Ovary (tissue), 9 donors: ENCODE results near the gene C19orf73. TPM values are rescaled to one million over a fixed set of nuclear protein-coding genes. Genes with fewer than 3 reads are reported as not detected.

ENCODE experiments used
- DNase-seq, 5 donors: peaks; one replicate each; pipeline ENCODE4 v3.0.0-alpha.2; 2019 to 2020
- H3K27ac ChIP-seq, 2 donors: fragments of 200-600 bp; one replicate each; pipeline versions ENCODE4 v1.5.1 to v1.8.0; 2019 to 2022
- H3K27me3 ChIP-seq: fragments of 200-600 bp; one replicate; pipeline ENCODE4 v1.8.0; 2022
- H3K36me3 ChIP-seq: fragments of 200-600 bp; sonication (generic); one replicate; pipeline ENCODE4 v1.5.1; 2019
- H3K4me1 ChIP-seq: one replicate; pipeline ENCODE4 v1.8.1; 2013; ENCODE audit warnings: mild to moderate bottlenecking, moderate library complexity; ENCODE audit not compliant: insufficient read depth
- H3K4me3 ChIP-seq: fragments of 200-600 bp; sonication (generic); one replicate; pipeline ENCODE4 v1.5.1; 2017
- H3K9me3 ChIP-seq, 2 donors: fragments of 200-600 bp in 1 of 2; sonication (generic) in 1 of 2; one replicate each; pipeline versions ENCODE4 v1.5.1 to v1.8.1; 2013 to 2019; ENCODE audit warnings: mild to moderate bottlenecking in 1 of 2, moderate library complexity in 1 of 2
- EP300 ChIP-seq: sonication (generic); formaldehyde crosslinking; IDR thresholded peaks from one replicate; pipeline ENCODE4 v1.6.1; 2017; ENCODE audit warnings: antibody characterized with exemption
- POLR2A ChIP-seq: fragments of 450-650 bp; IDR thresholded peaks from one replicate; pipeline ENCODE4 v1.6.1; 2017; ENCODE audit warnings: antibody characterized with exemption, mild to moderate bottlenecking, moderate library complexity
- WGBS, 3 donors: extraction: QIAGEN DNeasy Blood & Tissue Kit in 1 of 3; methylation state at CpG; one replicate each; pipeline versions ENCODE4 v1.1.5 to v1.1.7; 2013 to 2017; 5-methylcytosine and 5-hydroxymethylcytosine counted together
- intact Hi-C, 4 donors: fragments of 100-400 bp; cut with DNase I; formaldehyde crosslinking; loops; one replicate each; pipeline versions ENCODE4 v1.11.0 to v1.15.1; 2022 to 2023
- polyA plus RNA-seq, 2 donors: library from polyadenylated mRNA; stranded (reverse); fragments of 200-250 nt in 1 of 2; fragments of 350-450 nt in 1 of 2; fragmentation: Illumina TruSeq in 1 of 2; extraction: RNeasy Lipid Tissue Mini Kit (QIAGEN cat#74804) in 1 of 2; gene quantifications; one replicate each; pipeline ENCODE4 v1.2.3, GENCODE V29; 2013 to 2014
- small RNA-seq: library from RNA; depleted of rRNA; stranded (forward); fragments of <200 nt; gene quantifications from one replicate; pipeline ENCODE3, GENCODE V24; 2016
- total RNA-seq, 7 donors: library from RNA; depleted of rRNA in 2 of 7; stranded (reverse); fragments of >200 nt in 2 of 7; fragmentation: NEBNext Ultra II Directional in 3 of 7; extraction: Animal tissue kit (Norgen Biotek cat#: 25700) in 3 of 7; gene quantifications; one replicate each; pipeline versions ENCODE4 v1.1.0 to v1.2.4, GENCODE V29; 2016 to 2023
- TF ChIP-seq, protein P1 (sequence below), 3 donors: fragments of 450-650 bp in 2 of 3; fragments of 200-600 bp in 1 of 3; IDR thresholded peaks; one replicate each; pipeline versions ENCODE4 v1.5.1 to v1.8.0; 2016 to 2022; ENCODE audit warnings: antibody characterized with exemption in 3 of 3, mild to moderate bottlenecking in 1 of 3
- donor health status: DM: no; HTN: no; CAD: no; lungs with moderate emphysema.
- donor health status: DM: no; HTN: no; CAD: no.
- donor health status: Bipolar disorder and iron deficiency.
- donor health status: DM: yes; HTN: yes; CAD: no.
- donor health status: DM: no; HTN: no; CAD: no.
- donor health status: DM: yes; HTN: yes; CAD: no.

Gene C19orf73
- total and polyA plus RNA-seq, 9 donors, result 0.42 to 1.5 (median 0.45) TPM; not detected in 4

DNA sequence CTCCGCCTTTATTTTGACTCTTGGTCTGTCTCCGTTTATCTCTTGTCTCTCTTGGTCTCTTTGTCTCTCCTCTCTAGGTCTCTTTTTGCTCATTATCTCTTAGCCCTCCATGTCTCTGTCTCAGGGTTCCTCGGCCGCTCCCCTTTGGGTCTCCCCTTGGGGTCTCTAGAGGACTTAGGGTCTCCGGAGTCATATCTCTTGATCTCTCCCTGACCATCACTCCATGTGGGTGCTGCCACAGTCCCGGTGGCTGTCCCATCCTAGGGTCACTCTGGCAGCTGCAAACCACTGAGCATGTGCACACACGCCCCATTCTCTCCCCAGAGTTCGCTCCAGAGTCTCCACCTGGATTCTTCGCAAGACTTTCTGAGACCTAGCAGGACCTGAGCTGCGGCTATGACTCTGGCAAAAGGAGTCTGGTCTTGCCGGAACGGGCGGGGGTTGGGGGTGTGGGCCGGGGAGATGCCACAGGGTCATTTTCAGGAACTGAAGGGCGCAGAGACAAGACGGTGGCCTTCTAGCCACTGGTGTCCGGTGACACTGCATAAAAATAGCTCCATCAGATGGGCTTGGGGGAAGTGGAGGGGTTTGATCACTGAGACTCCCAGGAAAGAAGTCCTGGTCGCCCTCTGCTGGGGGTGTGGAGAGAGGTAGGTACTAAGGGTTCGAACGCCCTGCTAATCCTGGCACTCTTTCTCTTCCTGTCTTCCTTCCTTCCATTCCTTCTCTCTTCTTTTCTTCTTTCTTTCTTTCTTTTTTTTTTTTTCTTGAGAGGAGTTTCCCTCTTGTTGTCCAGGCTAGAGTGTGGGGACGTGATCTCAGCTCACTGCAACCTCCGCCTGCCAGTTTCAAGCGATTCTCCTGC is 45.2 kb downstream of the C19orf73 start:
- H3K36me3 ChIP-seq, result no peaks in the 10 kb centered on the region
- no peak overlapping the region for H3K27ac ChIP-seq
- TF ChIP-seq EP300 (no peak), POLR2A (no peak)
- TF ChIP-seq, protein P1, sequence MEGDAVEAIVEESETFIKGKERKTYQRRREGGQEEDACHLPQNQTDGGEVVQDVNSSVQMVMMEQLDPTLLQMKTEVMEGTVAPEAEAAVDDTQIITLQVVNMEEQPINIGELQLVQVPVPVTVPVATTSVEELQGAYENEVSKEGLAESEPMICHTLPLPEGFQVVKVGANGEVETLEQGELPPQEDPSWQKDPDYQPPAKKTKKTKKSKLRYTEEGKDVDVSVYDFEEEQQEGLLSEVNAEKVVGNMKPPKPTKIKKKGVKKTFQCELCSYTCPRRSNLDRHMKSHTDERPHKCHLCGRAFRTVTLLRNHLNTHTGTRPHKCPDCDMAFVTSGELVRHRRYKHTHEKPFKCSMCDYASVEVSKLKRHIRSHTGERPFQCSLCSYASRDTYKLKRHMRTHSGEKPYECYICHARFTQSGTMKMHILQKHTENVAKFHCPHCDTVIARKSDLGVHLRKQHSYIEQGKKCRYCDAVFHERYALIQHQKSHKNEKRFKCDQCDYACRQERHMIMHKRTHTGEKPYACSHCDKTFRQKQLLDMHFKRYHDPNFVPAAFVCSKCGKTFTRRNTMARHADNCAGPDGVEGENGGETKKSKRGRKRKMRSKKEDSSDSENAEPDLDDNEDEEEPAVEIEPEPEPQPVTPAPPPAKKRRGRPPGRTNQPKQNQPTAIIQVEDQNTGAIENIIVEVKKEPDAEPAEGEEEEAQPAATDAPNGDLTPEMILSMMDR (IDR thresholded peaks at IDR 0.05), result no peak
- intact Hi-C loops, result no loop called here
- no peaks in the 10 kb centered on the region for H3K9me3 ChIP-seq
- H3K27me3 ChIP-seq, result peaks cover 3% of the 10 kb centered on the region
- H3K4me3 ChIP-seq, result no peak overlapping the region
- H3K4me1 ChIP-seq, result no peaks in the 10 kb centered on the region
- DNase-seq, result no peak
- WGBS, 3 donors, result 56 to 68% (median 57%) methylated on average over 23 of the region's 23 CpGs

DNA sequence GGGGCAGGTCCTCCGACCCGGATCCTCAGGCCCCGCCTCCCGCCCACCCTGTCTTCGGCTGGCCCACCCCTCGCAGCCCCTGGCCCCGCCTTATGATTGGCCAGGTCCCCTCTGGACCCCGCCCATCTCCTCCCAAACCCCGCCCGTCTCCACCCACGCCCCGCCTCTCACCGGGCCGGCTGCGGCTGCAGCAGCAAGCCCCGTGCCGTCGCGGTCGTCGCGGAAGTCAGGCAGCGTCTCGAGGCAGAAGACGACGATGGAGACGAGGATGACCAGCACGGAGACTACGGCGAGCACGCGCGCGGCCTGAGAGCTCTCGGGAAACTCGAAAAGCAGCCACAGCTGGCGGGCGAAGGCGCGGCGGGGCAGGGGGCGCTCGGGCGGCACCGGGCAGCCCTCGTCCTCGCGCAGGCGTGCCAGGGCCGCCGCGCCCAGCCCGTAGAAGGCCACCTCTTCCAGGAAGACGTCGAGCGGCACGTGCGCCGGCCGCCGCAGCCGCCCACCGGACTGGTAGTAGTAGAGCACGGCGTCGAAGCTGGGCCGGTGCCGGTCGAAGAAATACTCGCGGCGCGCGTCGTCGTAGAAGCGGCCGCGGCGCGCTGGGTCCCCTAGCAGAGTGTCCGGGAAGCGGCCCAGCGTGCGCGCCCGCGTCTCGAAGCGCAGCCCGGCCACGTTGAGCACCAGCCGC is 46.9 kb downstream of the C19orf73 start:
- no peaks in the 10 kb centered on the region for H3K36me3 ChIP-seq
- H3K27ac ChIP-seq, result no peak overlapping the region
- H3K4me1 ChIP-seq, result no peaks in the 10 kb centered on the region
- no peak for DNase-seq
- no peaks in the 10 kb centered on the region for H3K9me3 ChIP-seq
- 2 to 3% (median 3%) methylated on average over 89 to 93 of the region's 93 CpGs for WGBS, 3 donors
- TF ChIP-seq, protein P1 (IDR thresholded peaks at IDR 0.05), result no peak
- no peak for TF ChIP-seq POLR2A
- H3K4me3 ChIP-seq, result no peak overlapping the region
- intact Hi-C loops, result no loop called here
- peaks cover 3% of the 10 kb centered on the region for H3K27me3 ChIP-seq

DNA sequence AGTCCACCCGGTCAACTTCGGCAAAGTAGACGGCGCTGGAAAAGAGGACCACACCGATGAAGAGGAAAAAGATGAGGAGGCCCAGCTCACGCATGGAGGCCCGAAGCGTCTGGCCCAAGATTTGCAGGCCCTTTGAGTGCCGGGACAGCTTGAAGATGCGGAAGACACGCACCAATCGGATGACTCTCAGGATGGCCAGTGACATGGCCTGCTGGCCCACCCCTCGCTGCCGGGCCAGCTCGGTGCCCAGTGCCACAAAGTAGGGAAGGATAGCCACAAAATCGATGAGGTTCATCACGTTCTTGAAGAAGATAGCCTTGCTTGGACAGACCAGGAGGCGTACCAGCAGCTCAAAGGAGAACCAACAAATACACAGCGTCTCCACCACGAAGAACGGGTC is 48.5 kb downstream of the C19orf73 start:
- Histone ChIP-seq H3K27ac (no peak overlapping the region), H3K4me3 (no peak overlapping the region), H3K27me3 (peaks cover 3% of the 10 kb centered on the region), H3K9me3 (no peaks in the 10 kb centered on the region), H3K36me3 (no peaks in the 10 kb centered on the region), H3K4me1 (no peaks in the 10 kb centered on the region)
- TF ChIP-seq POLR2A, result no peak
- TF ChIP-seq, protein P1 (IDR thresholded peaks at IDR 0.05), result no peak
- no peak for TF ChIP-seq EP300
- no peak for DNase-seq
- 93 to 97% (median 96%) methylated on average over 21 of the region's 21 CpGs for WGBS, 3 donors
- intact Hi-C loops, result no loop called here

DNA sequence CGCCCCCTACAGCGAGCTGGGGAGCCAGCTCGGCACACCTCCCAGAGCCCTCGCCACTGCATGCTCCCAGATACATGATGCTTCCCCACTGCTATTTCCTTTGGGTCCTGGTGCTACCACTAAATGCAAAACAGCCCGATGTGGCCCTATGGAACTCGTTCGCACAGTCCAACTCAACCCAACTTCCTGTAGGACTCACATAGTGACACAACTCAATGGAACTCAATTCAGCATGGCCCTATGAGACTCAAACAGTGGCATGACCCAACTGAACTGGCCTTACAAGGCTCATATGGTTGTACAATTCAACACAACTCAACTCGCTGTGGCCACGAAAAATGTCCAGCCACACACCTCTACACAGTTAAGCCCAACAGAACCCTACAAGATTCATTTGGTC is 49.9 kb downstream of the C19orf73 start:
- Histone ChIP-seq H3K4me3 (no peak overlapping the region), H3K27me3 (peaks cover 3% of the 10 kb centered on the region), H3K27ac (no peak overlapping the region), H3K9me3 (no peaks in the 10 kb centered on the region), H3K36me3 (no peaks in the 10 kb centered on the region), H3K4me1 (peaks cover 2% of the 10 kb centered on the region)
- DNase-seq, result no peak
- TF ChIP-seq POLR2A (no peak), EP300 (no peak)
- TF ChIP-seq, protein P1 (IDR thresholded peaks at IDR 0.05), result no peak
- WGBS, 3 donors, result 90 to 95% (median 95%) methylated on average over 9 of the region's 9 CpGs
- intact Hi-C loops, result no loop called here

Small RNAs within 50 kb of the gene (small RNA-seq; reads per million reads assigned to genes)
- gene RN7SL708P, result not detected

Other genes starting within 250 kb of the C19orf73 start
- gene PPP1R15A, start 246.7 kb downstream of the C19orf73 start, total RNA-seq, result 100 to 1,000 TPM in 1 of 7 donors, 10 to 100 TPM in 6; 22.8 to 156 (median 40.1) TPM
- 10 to 100 TPM; 63.2 to 66.2 TPM for gene PPP1R15A, start 246.7 kb downstream of the C19orf73 start, polyA plus RNA-seq
- 1 to 10 TPM in 5 of 7 donors, not detected in 2; 1.8 to 3.3 (median 2.5) TPM for gene TULP2, start 220.4 kb downstream of the C19orf73 start, total RNA-seq
- under 1 TPM; 0.35 to 0.40 TPM for gene TULP2, start 220.4 kb downstream of the C19orf73 start, polyA plus RNA-seq
- 100 to 1,000 TPM; 128 to 249 (median 189) TPM for gene NUCB1, start 218.8 kb downstream of the C19orf73 start, total RNA-seq
- gene NUCB1, start 218.8 kb downstream of the C19orf73 start, polyA plus RNA-seq, result 100 to 1,000 TPM; 141 to 230 TPM
- under 1 TPM in 4 of 7 donors, not detected in 3; 0.28 to 0.78 (median 0.68) TPM for gene DHDH, start 185.4 kb downstream of the C19orf73 start, total RNA-seq
- gene DHDH, start 185.4 kb downstream of the C19orf73 start, polyA plus RNA-seq, result under 1 TPM in 1 of 2 donors, not detected in 1; 0.52 TPM
- gene BAX, start 164.3 kb downstream of the C19orf73 start, total RNA-seq, result 10 to 100 TPM; 10.6 to 57.7 (median 45.9) TPM
- 10 to 100 TPM; 14.6 to 48.1 TPM for gene BAX, start 164.3 kb downstream of the C19orf73 start, polyA plus RNA-seq
- gene FTL, start 153.8 kb downstream of the C19orf73 start, total RNA-seq, result 1,000 to 10,000 TPM; 1,608 to 2,908 (median 2,022) TPM
- gene FTL, start 153.8 kb downstream of the C19orf73 start, polyA plus RNA-seq, result 1,000 to 10,000 TPM; 2,697 to 3,617 TPM
- 10 to 100 TPM; 16.3 to 33.6 (median 29.0) TPM for gene GYS1, start 125.8 kb downstream of the C19orf73 start, total RNA-seq
- 10 to 100 TPM; 17.0 to 32.5 TPM for gene GYS1, start 125.8 kb downstream of the C19orf73 start, polyA plus RNA-seq
- 100 to 1,000 TPM in 1 of 7 donors, 10 to 100 TPM in 6; 44.8 to 101 (median 56.6) TPM for gene RUVBL2, start 125.3 kb downstream of the C19orf73 start, total RNA-seq
- 10 to 100 TPM; 11.4 to 53.1 TPM for gene RUVBL2, start 125.3 kb downstream of the C19orf73 start, polyA plus RNA-seq
- not detected for gene LHB, start 102.1 kb downstream of the C19orf73 start, total RNA-seq
- not detected for gene LHB, start 102.1 kb downstream of the C19orf73 start, polyA plus RNA-seq
- gene CGB3, start 94.8 kb downstream of the C19orf73 start, total RNA-seq, result not detected
- not detected for gene CGB3, start 94.8 kb downstream of the C19orf73 start, polyA plus RNA-seq
- gene CGB2, start 87.3 kb downstream of the C19orf73 start, total RNA-seq, result not detected
- gene CGB2, start 87.3 kb downstream of the C19orf73 start, polyA plus RNA-seq, result not detected
- gene CGB1, start 82.2 kb downstream of the C19orf73 start, total RNA-seq, result not detected
- gene CGB1, start 82.2 kb downstream of the C19orf73 start, polyA plus RNA-seq, result not detected
- gene CGB5, start 75.3 kb downstream of the C19orf73 start, total RNA-seq, result not detected
- gene CGB5, start 75.3 kb downstream of the C19orf73 start, polyA plus RNA-seq, result not detected
- under 1 TPM in 1 of 7 donors, not detected in 6; 0.46 TPM for gene CGB8, start 70.0 kb downstream of the C19orf73 start, total RNA-seq
- gene CGB8, start 70.0 kb downstream of the C19orf73 start, polyA plus RNA-seq, result not detected
- gene CGB7, start 61.4 kb downstream of the C19orf73 start, total RNA-seq, result not detected
- under 1 TPM in 1 of 2 donors, not detected in 1; 0.15 TPM for gene CGB7, start 61.4 kb downstream of the C19orf73 start, polyA plus RNA-seq
- gene NTF4, start 54.3 kb downstream of the C19orf73 start, total RNA-seq, result under 1 TPM in 3 of 7 donors, not detected in 4; 0.23 to 0.46 (median 0.27) TPM
- under 1 TPM in 1 of 2 donors, not detected in 1; 0.13 TPM for gene NTF4, start 54.3 kb downstream of the C19orf73 start, polyA plus RNA-seq
- gene KCNA7, start 46.4 kb downstream of the C19orf73 start, total RNA-seq, result not detected
- not detected for gene KCNA7, start 46.4 kb downstream of the C19orf73 start, polyA plus RNA-seq
- gene SNRNP70, start 33.7 kb downstream of the C19orf73 start, total RNA-seq, result 100 to 1,000 TPM; 181 to 284 (median 252) TPM
- gene SNRNP70, start 33.7 kb downstream of the C19orf73 start, polyA plus RNA-seq, result 100 to 1,000 TPM; 133 to 366 TPM
- 1 to 10 TPM; 6.6 to 9.8 (median 8.5) TPM for gene LIN7B, start 4.8 kb downstream of the C19orf73 start, total RNA-seq
- gene LIN7B, start 4.8 kb downstream of the C19orf73 start, polyA plus RNA-seq, result 1 to 10 TPM in 1 of 2 donors, under 1 TPM in 1; 0.82 to 8.9 TPM
- 1 to 10 TPM in 6 of 7 donors, under 1 TPM in 1; 0.72 to 6.1 (median 3.2) TPM for gene PPFIA3, start 401 bp upstream of the C19orf73 start, total RNA-seq
- 1 to 10 TPM in 1 of 2 donors, under 1 TPM in 1; 0.55 to 5.8 TPM for gene PPFIA3, start 401 bp upstream of the C19orf73 start, polyA plus RNA-seq
- 1 to 10 TPM in 5 of 7 donors, under 1 TPM in 2; 0.36 to 3.0 (median 2.1) TPM for gene HRC, start 36.3 kb upstream of the C19orf73 start, total RNA-seq
- 10 to 100 TPM in 1 of 2 donors, 1 to 10 TPM in 1; 4.0 to 10.5 TPM for gene HRC, start 36.3 kb upstream of the C19orf73 start, polyA plus RNA-seq
- gene TRPM4, start 38.6 kb upstream of the C19orf73 start, total RNA-seq, result 10 to 100 TPM in 2 of 7 donors, 1 to 10 TPM in 5; 1.2 to 12.2 (median 8.2) TPM
- 1 to 10 TPM; 1.1 to 5.1 TPM for gene TRPM4, start 38.6 kb upstream of the C19orf73 start, polyA plus RNA-seq
- gene SLC6A16, start 206.0 kb upstream of the C19orf73 start, total RNA-seq, result 1 to 10 TPM; 1.8 to 9.3 (median 4.6) TPM
- gene SLC6A16, start 206.0 kb upstream of the C19orf73 start, polyA plus RNA-seq, result 1 to 10 TPM; 3.3 to 5.3 TPM
- 10 to 100 TPM in 1 of 7 donors, 1 to 10 TPM in 6; 1.5 to 11.6 (median 5.4) TPM for gene CD37, start 216.3 kb upstream of the C19orf73 start, total RNA-seq
- 10 to 100 TPM in 1 of 2 donors, 1 to 10 TPM in 1; 3.5 to 21.5 TPM for gene CD37, start 216.3 kb upstream of the C19orf73 start, polyA plus RNA-seq
- gene TEAD2, start 243.3 kb upstream of the C19orf73 start, total RNA-seq, result 10 to 100 TPM; 27.8 to 63.1 (median 47.3) TPM
- gene TEAD2, start 243.3 kb upstream of the C19orf73 start, polyA plus RNA-seq, result 10 to 100 TPM; 34.0 to 38.4 TPM
- 1 to 10 TPM in 5 of 7 donors, under 1 TPM in 1, not detected in 1; 0.22 to 2.4 (median 1.3) TPM for gene DKKL1, start 244.7 kb upstream of the C19orf73 start, total RNA-seq
- gene DKKL1, start 244.7 kb upstream of the C19orf73 start, polyA plus RNA-seq, result under 1 TPM; 0.35 to 0.42 TPM